HG03066 (cell line): Measurements from ENCODE around the gene RAB17.

Experiments used
- ATAC-seq: cut with Tn5 transposase; IDR thresholded peaks from one replicate; pipeline ENCODE4 v1.9.1; 2021; ENCODE audit warnings: low read depth; ENCODE audit not compliant: unreplicated experiment

Gene RAB17

DNA sequence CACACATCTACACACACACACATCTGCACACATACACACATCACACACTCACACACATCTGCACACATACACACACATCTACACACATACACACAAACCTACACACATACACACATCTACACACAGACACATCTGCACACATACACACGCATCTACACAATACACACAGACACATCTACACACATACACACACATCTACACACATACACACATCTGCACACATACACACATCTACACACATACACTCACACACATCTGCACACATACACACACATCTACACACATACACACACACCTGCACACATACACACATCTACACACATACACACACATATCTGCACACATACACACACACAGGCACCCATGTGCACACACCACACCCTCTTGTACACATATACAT lies 24.6 kb downstream of the RAB17 start:
- no peak for ATAC-seq

DNA sequence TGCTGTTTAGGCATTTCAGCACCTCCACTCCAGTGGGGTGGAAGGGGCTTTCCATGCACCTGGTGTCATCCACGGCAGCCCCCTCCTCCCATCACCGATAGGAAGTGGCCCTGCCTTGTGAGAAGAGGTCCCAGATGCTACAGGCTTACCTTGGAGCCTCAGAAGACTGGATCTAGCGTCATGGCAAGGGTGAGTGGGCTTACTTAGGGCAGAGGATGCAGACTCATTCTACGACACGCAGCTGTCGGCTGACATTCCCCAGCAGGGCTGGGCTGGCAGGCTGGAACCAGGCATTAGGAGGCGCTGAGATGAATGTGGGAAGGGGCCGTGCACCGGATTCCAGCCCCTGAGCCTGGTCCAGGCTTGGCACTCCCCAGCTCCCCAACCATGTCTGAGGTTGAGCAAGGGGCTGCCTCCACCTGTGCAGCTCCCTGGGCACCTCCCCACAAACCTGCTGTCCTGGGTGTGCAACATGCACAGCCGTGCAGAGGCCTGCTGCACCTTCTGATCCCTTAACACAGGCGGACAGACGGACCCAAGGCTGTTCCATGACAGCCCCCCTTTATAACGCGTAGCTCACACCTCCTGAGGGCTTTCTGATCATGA lies 25.9 kb downstream of the RAB17 start:
- ATAC-seq, result no peak

DNA sequence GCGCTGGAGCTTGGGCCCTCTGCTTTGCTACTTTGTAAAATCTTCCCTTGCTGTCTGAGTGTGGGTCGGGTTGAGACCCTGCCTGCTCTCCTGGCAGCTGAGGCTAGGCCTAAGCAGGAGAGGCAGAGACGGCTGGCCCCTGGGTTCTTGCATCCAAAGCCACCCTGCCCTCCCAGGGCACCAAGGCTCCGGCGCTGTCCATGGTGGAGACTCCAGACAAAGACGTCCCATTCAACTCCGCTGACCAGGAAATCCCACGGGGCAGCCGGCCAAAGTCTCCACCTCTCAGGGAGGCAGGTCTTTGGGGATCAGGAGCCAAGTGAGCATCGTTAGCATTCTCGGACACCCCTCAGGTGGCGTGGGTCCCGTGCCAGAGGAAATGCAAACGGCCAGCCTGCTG lies 26.7 kb downstream of the RAB17 start:
- no peak for ATAC-seq

DNA sequence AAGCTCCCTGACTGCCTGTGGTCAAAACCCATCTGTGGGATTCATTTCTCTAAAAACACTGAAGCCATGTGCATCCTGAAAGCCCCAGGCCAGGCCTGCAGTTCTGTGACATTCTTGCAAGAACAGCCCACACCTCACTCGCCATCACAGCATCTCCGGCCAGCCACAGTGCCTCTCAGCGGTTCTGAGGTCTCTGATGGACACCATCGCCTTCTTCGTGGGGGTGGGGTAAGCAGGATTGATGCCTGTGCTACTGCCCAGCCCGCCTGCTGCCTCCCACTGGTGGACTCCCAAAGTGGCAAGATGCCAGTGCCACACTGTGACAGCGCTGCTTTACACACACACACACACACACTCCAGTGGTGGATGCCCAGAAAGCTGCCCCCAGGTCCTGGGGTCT lies 29.3 kb downstream of the RAB17 start:
- ATAC-seq, result no peak

DNA sequence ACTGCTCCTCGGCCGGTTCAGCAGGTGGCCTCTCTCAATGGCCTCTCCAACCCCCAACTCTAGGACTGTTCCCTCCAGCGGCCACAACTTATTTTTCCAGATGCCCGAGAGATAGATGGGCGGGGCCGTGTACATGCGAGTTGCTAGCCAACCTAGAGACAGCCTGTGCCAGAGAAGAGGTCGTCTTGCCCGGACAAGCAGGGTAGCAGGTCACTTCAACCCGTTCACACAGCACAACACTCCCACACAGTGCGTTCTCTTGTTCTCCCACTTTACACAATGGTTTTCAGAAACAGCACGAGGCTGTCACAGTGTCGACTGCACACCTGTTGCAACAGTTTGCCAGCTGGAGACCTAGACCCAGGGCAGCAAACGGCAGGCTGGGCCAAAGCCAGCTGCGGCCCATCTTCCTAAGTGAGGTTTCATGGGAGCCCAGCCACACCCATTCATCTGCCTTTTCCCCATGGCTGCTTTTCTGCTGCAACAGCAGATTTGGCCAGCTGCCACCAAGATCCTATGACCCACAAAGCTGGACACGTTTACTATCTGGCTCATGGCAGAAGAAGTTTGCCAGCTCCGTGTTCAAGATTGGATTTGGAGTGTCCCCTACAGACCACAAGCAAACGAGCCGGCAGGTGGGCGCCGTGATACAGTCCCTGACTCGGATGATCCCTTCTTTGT lies 31.4 kb downstream of the RAB17 start:
- no peak for ATAC-seq

DNA sequence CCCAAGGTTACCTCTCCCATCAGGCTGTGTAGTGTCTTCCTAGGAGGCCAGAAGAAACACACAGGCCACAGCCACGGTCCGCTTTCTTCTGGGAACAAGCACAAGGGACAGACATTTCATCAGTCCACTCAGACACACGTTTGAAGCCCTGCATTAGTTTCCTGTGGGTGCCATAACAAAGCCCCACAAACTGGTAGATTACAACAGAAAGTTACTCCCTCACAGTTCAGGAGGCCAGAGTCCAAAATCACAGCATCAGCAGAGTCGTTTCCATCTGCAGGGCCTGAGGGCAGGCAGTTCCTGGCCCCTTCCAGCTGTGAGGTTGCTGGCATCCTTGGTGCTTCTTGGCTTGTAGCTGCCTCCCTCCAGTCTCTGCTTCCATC lies 32.9 kb downstream of the RAB17 start:
- ATAC-seq, result peak; percentile 24

DNA sequence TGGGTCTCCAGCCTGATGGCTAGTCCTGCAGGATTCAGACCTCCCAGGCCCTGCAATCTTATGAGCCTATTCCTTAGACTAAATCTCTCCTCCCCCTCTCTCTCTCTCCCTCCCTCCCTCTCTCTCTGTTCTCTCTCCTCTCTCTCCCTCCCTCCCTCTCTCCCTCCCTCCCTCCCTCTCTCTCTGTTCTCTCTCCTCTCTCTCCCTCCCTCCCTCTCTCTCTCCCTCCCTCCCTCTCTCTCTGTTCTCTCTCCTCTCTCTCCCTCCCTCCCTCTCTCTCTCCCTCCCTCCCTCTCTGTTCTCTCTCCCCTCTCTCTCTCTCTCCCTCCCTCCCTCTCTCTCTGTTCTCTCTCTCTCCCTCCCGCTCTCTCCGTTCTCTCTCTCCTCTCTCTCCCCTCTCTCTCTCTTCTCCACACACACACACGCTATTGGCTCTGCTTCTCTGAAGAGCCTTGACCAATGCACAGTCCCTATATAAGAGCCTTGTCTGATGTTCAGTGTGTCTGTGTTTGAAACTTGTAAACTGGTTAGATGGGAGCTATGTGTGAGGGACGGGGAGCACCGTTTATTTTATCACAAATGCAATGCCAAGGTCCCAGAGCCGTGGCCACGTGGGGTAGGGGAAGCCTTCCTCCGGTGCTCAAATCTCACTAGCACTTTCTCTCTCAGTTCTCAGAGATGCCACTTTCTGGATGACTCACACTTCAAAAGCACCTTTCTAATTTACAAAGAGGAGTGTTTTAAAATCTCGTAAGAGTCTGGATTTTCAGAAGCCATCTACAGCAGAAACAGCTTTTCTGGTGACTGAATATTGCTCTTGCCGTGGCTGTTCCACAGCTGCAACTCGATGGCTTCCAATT lies 33.5 kb downstream of the RAB17 start:
- ATAC-seq, result peak; percentile 88

DNA sequence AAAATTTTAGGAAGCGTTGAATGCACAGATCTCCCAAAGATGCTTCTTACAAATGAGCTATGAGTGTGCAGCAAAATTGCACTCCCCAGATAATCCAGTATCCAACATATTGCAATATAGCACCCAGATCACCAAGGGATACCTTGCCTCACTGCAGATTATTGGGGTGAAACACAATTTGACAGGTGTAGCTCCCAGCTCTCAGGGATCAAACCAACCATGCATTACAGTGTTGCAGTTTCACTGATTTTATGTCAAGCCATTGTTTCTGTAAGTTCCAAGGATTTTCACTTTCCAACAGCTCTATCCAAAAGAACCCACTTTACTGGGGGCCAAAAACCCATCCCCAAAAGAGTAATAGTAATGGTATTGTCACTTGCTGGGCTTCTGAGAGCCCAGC lies 35.0 kb downstream of the RAB17 start:
- no peak for ATAC-seq

DNA sequence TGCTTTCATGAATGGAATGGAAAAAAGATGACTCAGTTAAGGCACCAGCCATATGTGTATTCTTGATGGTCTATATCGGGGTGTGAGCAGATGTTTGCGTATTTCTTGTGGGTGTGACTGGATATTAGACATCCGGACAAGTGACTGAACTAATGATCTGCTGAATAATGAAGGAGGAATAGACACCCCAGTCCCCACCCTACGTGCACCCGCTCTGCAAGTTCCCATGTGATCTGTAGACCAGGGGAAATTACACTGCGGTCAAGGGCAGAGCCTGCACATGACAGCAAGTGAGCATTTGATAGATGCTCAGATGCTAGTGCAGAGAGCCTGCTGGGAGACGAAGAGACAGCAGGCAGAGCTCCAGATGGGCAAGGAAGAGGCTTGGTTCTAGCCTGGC lies 36.6 kb downstream of the RAB17 start:
- no peak for ATAC-seq

DNA sequence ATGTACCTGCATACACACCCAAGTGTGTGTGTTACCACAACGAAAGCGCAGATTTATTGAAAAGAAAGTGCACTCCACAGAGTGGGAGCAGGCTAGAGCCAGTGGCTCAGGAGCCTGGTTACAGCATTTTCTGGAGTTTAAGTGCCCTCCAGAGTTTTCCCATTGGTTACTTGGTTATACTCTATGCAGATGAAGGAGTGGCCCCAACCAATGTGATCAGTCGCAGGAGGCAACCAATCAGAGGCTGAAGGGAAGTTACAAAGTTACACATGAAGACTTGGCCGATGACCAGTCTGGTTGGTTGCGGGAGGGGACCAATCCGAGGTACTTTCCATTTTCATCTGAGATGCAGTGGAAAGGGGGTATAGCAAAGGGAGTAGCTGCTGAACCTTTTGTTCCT lies 37.6 kb downstream of the RAB17 start:
- no peak for ATAC-seq

DNA sequence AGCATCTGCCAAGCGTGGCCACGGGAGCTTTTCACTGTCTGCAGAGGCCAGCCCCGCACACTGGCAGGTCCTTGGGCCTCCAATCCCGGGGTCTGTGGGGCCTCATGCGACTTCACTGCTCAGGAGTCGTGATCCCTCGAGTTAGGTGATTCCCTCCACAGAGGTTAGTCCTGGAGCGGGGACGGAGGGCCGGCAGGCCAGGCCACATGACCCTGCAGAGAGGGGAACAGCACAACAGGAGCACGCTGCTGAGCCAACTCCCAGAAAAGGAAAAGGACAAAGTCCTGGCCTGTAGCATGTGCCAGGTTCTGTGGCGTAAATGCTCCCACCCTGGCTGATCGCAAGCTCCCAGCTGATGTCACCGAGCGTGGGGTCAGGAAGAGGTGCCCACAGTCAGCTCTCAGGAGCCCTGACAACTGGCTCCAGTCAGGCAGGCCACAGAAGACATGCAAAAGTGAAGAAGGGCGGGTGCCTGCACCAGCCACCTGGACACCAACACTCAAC lies 39.4 kb downstream of the RAB17 start:
- ATAC-seq, result no peak

DNA sequence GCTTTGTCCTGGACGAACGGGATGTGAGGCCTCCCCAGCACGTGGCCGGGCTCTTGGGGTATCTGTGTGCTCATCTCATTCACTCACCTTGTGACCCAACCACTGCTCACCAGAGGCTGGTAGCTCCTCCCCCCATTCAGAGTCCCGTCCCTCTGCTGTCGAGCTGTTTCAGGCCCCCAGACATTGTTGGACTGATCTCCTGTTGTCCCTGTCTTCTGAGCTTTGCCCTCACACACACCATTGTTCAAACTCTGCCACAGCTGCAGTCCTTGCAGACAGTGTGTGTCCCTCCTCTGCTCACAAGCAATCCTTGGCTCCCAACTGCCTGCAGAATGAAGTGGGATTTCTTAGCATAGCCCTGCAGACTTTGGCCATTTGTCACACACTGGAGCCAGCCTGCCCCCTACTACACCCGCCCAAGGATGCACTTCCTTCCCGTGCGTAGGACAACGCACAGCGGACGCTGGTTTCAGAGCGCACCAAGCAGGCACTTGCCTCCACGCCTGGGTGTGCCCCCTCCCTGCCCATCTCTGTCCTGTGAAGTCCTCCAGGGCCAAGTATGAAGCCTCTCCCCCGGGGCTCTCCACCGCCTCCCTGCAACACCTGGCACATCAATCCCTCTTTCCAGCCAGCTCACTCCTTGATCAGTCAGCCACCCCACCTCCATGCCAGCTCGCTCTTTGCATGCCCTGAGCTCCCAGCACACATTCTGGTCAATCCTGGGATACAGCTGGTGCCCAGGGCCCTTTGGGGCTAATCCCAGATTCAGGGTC lies 40.7 kb downstream of the RAB17 start:
- ATAC-seq, result no peak

DNA sequence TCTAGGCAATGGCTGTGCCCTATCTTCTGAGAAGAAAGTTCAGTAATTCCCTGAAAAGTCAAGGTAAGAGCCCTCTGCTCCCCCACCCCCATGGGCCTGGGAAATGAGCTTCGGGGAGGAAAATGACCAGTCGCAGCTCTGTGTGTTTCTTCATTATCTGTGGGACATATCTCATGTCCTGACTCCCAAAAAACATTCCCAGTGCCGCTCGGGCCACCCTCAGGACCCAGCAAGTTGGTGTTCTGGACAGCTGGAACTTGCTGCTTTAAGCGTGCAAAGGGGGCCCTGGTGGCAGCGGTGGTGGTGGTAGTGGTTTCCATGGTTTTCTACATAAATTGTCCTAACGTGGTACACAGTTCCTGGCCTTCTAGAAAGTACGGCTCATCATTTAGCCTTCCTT lies 41.3 kb downstream of the RAB17 start:
- ATAC-seq, result no peak

DNA sequence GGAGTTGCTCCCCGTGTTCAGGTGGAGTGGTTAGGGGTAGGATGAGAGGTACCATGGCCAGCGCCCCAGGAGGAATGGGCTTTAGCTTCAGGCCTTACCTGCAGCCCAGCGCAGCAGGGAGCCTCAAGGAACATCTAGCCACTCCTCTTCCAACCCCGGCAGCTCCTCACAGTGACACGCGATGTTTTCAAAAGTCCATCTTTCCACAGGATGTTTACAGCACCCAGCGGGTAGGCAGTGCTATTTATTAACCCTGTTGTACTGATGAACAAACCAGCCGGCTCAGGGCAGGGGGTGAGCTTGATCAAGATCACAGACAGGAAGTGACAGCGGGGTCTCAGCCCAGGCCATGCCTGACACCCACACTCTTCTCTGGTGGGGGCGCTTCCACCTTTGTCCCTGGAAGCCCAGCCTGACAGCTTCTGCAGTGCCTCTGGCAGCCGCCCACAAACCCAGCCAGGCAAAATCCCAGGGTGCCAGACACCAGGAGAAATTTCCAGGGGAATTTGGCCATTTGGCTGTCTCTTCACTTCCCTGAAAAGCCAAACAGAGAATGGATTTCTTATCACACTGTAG lies 42.6 kb downstream of the RAB17 start:
- ATAC-seq, result no peak

DNA sequence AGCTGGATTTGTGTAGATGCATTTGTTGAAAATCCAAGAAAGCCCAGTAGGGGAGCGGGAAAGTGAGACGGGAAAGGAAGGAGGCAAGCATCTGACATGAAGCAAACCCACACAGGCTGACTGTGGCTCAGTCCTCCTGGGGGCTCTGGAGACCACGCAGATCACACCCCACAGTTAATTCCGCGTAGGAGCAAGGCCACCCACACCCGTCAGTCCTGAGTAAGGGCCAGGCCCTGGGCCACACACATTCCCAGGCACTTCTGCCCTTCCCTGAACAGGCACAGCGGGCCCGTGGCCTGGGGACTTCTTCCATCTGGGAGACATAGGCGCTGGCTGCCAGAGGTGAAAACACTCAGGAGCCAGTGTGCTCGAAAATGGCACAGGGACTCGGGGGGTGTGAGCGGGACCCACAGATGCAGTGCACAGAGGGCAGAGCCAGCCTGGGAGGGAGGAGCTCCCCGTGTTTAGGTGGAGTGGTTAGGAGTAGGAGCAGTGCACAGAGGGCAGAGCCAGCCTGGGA lies 43.6 kb downstream of the RAB17 start:
- no peak for ATAC-seq

DNA sequence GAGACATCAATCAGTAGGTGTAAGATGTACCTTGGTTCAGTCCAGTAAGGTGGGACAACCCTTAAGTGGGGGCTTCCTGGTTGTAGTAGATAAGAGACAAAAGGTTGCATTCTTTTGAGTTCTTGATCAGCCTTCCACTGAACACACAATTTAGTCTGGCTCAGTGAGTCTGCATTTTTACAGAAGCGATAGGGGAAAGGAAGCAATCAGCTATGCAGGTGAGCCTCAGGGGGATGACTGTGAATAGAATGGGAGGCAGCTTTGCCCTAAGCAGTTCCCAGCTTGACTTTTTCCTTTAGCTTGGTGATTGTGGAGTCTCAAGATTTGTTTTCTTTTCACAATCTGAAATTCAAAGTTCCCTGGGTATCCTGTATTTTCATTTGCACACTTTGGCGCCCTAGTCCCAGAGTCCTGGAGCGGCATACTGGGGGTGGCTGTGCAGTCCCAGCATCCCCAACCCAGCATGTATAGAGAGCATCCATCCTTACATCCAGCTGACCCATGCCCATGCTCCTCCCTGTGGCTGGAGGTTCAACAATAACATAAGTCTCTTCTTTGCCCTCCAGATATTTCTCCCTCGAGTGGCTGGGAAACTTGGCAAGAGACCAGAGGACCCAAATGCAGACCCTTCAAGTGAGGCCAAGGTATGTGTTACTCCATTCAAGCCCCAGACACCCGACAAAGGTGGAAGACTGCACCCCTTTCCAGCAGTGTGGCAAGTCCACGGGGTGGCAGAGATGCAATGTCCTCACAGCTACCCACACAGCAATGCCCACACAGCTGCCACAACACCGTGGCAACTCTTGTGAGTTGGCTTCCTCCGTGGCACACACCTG lies 44.3 kb downstream of the RAB17 start:
- ATAC-seq, result no peak

DNA sequence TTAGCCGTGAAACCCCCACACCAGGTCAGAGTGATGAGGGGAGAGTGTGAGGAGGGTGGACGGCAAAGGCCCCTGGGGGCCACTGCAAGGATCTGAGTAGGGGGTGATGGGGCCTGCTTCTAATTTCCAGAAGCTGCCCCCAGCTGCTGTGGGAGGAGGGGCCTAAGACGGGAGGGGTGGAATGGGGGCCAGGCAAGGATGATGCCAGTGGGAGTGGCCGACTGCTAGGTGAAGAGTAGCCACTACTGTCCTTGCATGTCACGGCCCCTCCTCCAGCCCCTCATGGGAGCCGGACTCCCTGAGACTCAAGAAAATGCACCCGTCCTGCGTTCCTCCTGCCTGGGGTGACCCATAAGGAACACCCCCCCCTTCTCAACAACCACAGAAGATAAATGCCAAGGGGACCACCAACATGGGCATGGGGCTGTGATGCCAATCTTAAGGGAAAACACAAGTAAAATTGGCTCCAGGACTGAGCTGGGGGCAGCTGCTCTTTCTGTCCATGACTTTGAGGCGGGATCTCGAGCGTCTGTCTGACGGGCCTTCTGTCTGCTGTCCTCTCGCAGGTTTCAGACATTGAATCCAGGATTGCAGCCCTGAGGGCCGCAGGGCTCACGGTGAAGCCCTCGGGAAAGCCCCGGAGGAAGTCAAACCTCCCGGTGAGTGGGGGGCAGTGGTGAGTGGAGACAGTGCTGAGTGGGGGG lies 48.4 kb downstream of the RAB17 start:
- ATAC-seq, result no peak

DNA sequence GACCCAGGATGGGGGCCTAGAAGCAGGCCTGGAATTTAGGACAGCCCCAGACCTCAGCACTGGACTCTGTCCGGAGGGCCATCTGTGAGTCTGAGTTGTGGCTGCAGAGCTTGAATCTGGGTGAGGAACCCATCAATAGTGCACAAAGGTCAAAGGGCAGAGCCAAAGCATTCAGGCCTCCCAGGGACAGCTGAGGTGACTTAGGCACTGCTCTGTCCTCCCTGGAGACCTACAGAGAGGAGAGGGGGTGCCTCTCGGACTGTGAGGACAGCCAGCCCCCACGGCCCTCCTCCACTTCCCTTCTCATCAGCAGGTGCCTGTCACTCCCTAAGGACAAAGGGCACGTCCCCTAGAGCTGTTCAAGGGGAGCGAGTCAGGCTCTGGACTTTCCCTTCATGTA lies 49.3 kb downstream of the RAB17 start:
- no peak for ATAC-seq

DNA sequence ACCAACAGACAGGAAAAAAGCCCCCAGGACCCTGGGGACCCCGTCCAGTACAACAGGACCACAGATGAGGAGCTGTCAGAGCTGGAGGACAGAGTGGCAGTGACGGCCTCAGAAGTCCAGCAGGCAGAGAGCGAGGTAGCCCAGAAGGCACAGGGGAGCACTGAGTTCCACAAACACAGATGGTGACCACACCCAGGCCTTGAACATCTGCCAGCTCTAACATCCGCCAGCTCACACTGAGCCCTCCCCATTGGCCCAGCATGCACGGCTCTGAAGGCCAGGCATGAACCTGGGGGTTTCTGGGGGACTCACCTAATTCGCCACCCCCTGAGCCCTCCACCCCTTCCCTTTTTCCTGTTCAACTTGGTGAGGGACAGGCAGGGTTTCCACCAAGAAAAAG lies 49.7 kb downstream of the RAB17 start:
- no peak for ATAC-seq
